GM10266 (cell line): ENCODE data around the gene GNAL.

Experiments
- DNase-seq: peaks from one replicate; pipeline ENCODE4 v3.0.0; 2012; ENCODE audit errors: extremely low spot score
- TF ChIP-seq, protein P1 (sequence below): IDR thresholded peaks from 2 replicates; pipeline ENCODE4 v1.5.1; 2012; ENCODE audit warnings: mild to moderate bottlenecking, low read depth; ENCODE audit not compliant: control insufficient read depth, insufficient read depth; ENCODE audit errors: missing control alignments

Gene GNAL

DNA sequence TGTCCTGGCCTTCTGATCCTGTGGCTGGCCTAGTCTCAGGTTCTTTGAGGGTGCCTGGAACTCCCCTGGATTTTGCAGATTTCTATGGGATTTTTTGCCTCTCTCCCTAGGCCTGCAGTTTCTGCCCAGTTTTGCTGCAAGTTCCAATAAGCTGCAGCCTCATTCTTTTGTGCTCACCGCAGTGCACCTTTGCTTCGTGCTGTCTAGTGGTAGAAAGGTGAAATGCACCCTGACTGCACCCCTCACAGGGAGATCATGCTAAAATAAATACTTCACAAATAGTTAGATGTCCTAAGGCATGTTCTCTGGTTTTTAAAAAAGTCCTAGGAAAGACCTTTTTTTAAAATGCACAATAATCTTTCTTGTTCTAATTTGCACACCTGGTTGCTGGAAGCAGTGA lies 72.5 kb downstream of the GNAL start:
- DNase-seq, result no peak
- TF ChIP-seq, protein P1, sequence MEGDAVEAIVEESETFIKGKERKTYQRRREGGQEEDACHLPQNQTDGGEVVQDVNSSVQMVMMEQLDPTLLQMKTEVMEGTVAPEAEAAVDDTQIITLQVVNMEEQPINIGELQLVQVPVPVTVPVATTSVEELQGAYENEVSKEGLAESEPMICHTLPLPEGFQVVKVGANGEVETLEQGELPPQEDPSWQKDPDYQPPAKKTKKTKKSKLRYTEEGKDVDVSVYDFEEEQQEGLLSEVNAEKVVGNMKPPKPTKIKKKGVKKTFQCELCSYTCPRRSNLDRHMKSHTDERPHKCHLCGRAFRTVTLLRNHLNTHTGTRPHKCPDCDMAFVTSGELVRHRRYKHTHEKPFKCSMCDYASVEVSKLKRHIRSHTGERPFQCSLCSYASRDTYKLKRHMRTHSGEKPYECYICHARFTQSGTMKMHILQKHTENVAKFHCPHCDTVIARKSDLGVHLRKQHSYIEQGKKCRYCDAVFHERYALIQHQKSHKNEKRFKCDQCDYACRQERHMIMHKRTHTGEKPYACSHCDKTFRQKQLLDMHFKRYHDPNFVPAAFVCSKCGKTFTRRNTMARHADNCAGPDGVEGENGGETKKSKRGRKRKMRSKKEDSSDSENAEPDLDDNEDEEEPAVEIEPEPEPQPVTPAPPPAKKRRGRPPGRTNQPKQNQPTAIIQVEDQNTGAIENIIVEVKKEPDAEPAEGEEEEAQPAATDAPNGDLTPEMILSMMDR, result no peak

GRCh38 chr18:11762429-11762828 lies 73.4 kb downstream of the GNAL start:
- DNase-seq, result no peak
- TF ChIP-seq, protein P1, result no peak

GRCh38 chr18:11767329-11767728 lies 78.3 kb downstream of the GNAL start:
- no peak for DNase-seq
- TF ChIP-seq, protein P1, result no peak

DNA sequence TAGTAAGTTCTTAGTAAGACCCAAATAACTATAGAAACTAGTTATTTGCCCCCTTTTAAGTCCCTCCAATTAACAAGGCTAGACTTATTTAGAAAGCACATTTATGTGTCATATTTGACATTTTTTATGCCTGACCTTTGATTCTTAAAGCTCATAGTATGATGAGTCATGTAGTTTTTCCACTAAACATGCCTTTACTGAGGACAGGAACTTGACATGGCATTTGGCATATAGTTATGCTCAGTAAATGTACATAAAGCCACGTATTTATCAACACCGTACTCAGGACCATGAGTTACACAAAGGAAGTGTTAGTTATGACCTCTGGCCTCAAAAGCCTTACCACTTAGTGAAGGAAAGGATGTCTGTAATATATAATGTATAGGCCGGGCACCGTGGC lies 78.9 kb downstream of the GNAL start:
- TF ChIP-seq, protein P1, result no peak
- no peak for DNase-seq

GRCh38 chr18:11775436-11776174 lies 86.5 kb downstream of the GNAL start:
- TF ChIP-seq, protein P1, result no peak
- DNase-seq, result no peak

DNA sequence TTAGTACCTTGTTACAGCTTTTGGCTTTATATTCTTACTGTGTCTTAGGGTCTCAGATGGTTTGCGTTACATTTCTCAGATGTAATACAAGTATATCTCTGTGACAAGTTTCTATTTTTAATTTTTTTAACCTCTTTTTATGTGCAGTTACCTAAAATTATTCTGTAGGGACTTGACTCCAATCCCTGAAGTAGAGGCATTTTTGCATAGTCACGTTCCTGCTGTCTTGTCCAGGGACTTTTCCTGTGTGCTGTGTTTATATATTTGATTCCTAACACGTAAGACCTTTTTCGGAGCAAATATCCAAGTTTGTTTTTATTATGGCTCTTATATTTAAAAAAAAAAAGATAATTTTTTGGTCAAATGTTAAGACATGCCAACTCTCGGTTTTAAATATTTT lies 91.0 kb downstream of the GNAL start:
- TF ChIP-seq, protein P1, result no peak

GRCh38 chr18:11783716-11784331 lies 94.8 kb downstream of the GNAL start:
- TF ChIP-seq, protein P1, result no peak
- DNase-seq, result no peak

More for the DNA sequence above, 91.0 kb downstream of the GNAL start:
- DNase-seq, result no peak
